Neuronal stem cell (in vitro differentiated cells): ENCODE measurements around the gene IARS2.
A peak's percentile ranks its signal among the peaks of the same experiment; 100 is the strongest.

Experiments
- DNase-seq: peaks from one replicate; pipeline ENCODE4 v3.0.0-alpha.2; 2013; ENCODE audit warnings: low spot score
- H2AFZ ChIP-seq: one replicate; pipeline ENCODE4 v1.6.1; 2013; ENCODE audit warnings: mild to moderate bottlenecking, low read length, inconsistent platforms
- H2AK5ac ChIP-seq: 2 replicates; pipeline ENCODE4 v1.6.1; 2013; ENCODE audit warnings: low read depth, mild to moderate bottlenecking, inconsistent platforms, low read length, moderate library complexity, mixed read lengths
- H2BK120ac ChIP-seq: 2 replicates; pipeline ENCODE4 v1.6.1; 2013; ENCODE audit warnings: low read depth, mild to moderate bottlenecking, inconsistent platforms, low read length, moderate library complexity, mixed read lengths
- H2BK12ac ChIP-seq: one replicate; pipeline ENCODE4 v1.6.1; 2013; ENCODE audit warnings: low read length, inconsistent platforms
- H2BK15ac ChIP-seq: 2 replicates; pipeline ENCODE4 v1.6.1; 2013; ENCODE audit warnings: mild to moderate bottlenecking, low read length, inconsistent platforms, mixed read lengths
- H2BK5ac ChIP-seq: one replicate; pipeline ENCODE4 v1.6.1; 2013; ENCODE audit warnings: inconsistent platforms, mild to moderate bottlenecking, low read length, moderate library complexity
- H3K14ac ChIP-seq: one replicate; pipeline ENCODE4 v1.6.1; 2013; ENCODE audit warnings: low read length, inconsistent platforms
- H3K18ac ChIP-seq: 2 replicates; pipeline ENCODE4 v1.6.1; 2013; ENCODE audit warnings: low read length, inconsistent platforms
- H3K23ac ChIP-seq: 2 replicates; pipeline ENCODE4 v1.6.1; 2013; ENCODE audit warnings: low read depth, mild to moderate bottlenecking, mixed read lengths, low read length, inconsistent platforms; ENCODE audit not compliant: poor library complexity
- H3K27ac ChIP-seq: replicated peaks from 3 replicates; pipeline ENCODE4 v1.5.1; 2013; ENCODE audit warnings: low read length, inconsistent platforms
- H3K27me3 ChIP-seq, 3 experiments: 2 replicates each; pipeline ENCODE4 v1.6.1; 2013; ENCODE audit warnings: low read length in 3 of 3, mild to moderate bottlenecking in 2 of 3, inconsistent platforms in 1 of 3, low read depth in 1 of 3, mixed read lengths in 1 of 3, moderate library complexity in 1 of 3; ENCODE audit not compliant: control insufficient read depth in 3 of 3, insufficient read depth in 3 of 3
- H3K36me3 ChIP-seq, 2 donors: replicated peaks in 1 of 2; 2 replicates each; pipeline ENCODE4 v1.6.1; 2013; ENCODE audit warnings: low read length in 2 of 2; ENCODE audit not compliant: control insufficient read depth in 2 of 2, insufficient read depth in 2 of 2
- H3K4ac ChIP-seq: 2 replicates; pipeline ENCODE4 v1.6.1; 2013; ENCODE audit warnings: inconsistent platforms, mild to moderate bottlenecking, low read length, moderate library complexity
- H3K4me1 ChIP-seq, 2 donors: 1 replicate in 1 of 2; 2 replicates in 1 of 2; pipeline ENCODE4 v1.6.1; 2013; ENCODE audit warnings: low read length in 2 of 2, low read depth in 1 of 2; ENCODE audit not compliant: control insufficient read depth in 2 of 2, insufficient read depth in 1 of 2
- H3K4me2 ChIP-seq: one replicate; pipeline ENCODE4 v1.6.1; 2013; ENCODE audit warnings: mild to moderate bottlenecking, low read length, inconsistent platforms; ENCODE audit not compliant: insufficient read depth, poor library complexity, severe bottlenecking
- H3K4me3 ChIP-seq, 2 donors: 2 replicates each; pipeline ENCODE4 v1.5.1; 2013; ENCODE audit warnings: low read length in 2 of 2, mild to moderate bottlenecking in 2 of 2, inconsistent platforms in 1 of 2, moderate library complexity in 1 of 2
- H3K79me1 ChIP-seq: one replicate; pipeline ENCODE4 v1.6.1; 2013; ENCODE audit warnings: low read depth, mild to moderate bottlenecking, inconsistent platforms, low read length, moderate library complexity
- H3K9ac ChIP-seq: one replicate; pipeline ENCODE4 v1.6.1; 2013; ENCODE audit warnings: mild to moderate bottlenecking, low read depth, low read length, inconsistent platforms; ENCODE audit not compliant: poor library complexity
- H3K9me3 ChIP-seq, 2 donors: replicated peaks in 1 of 2; 2 replicates each; pipeline versions ENCODE3 to v1.6.1; 2013; ENCODE audit warnings: low read length in 2 of 2, mild to moderate bottlenecking in 2 of 2, inconsistent platforms in 1 of 2, low read depth in 1 of 2, mixed read lengths in 1 of 2, moderate library complexity in 1 of 2; ENCODE audit not compliant: control insufficient read depth in 2 of 2, insufficient read depth in 1 of 2
- H4K8ac ChIP-seq: one replicate; pipeline ENCODE4 v1.6.1; 2013; ENCODE audit warnings: low read depth, mild to moderate bottlenecking, inconsistent platforms, low read length, moderate library complexity
- H4K91ac ChIP-seq: one replicate; pipeline ENCODE4 v1.6.1; 2013; ENCODE audit warnings: low read length, low read depth, mild to moderate bottlenecking, inconsistent platforms; ENCODE audit not compliant: poor library complexity
- WGBS, 2 donors: extraction: QIAGEN DNeasy Blood & Tissue Kit; methylation state at CpG; one replicate each; pipeline ENCODE4 v1.1.7; 2013; ENCODE audit warnings: missing lambda C conversion rate in 2 of 2, mixed read lengths in 1 of 2; ENCODE audit not compliant: insufficient read length in 2 of 2, insufficient replicate concordance in 1 of 2; ENCODE audit errors: extremely low coverage in 2 of 2; 5-methylcytosine and 5-hydroxymethylcytosine counted together

Gene IARS2

DNA sequence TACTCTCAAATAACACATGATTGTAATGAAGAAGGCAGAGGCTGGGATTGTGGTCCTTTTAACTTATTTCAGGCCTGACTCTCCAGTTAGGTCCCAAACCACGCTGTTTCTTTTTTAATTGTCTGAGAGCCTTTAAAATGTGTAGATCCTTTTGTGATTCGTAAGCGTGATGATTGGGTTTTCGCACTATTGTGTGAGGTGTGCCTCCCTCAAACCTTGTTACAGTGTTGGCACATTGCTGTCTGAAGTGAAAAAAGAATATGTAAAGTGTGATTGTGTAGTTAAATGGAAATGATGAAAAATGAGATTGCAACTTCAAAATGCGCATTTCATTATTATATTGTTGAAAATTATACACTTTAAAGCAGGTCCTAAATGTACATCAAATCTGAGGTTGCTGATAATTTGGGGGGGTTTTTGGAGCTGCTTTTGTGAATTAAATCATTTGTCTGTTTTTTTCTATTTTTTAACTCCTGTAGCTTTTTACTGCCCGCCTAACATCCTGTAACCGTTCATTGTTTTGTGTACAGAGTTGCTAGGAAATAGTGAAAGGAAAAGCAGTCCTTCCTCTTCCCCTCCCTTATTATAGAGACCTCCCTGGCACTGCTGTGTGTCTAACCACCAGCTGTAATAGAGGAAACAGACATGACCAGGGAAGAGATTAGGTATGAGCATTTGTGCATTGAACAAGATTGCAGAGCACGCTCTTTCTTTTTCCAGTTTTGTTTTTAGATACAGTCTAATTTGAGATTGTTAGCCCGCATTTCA, 43.3 kb downstream of the IARS2 start:
- H3K18ac ChIP-seq, result no peak overlapping the region
- H3K27me3 ChIP-seq, result no peaks in the 10 kb centered on the region
- H3K79me1 ChIP-seq, result no peaks in the 10 kb centered on the region
- no CpG with 5 or more reads among the region's 9 CpGs for WGBS, 2 donors
- no peak overlapping the region for H3K27ac ChIP-seq
- H3K14ac ChIP-seq, result no peak overlapping the region
- H3K36me3 ChIP-seq, result peaks cover 16 to 90% of the 10 kb centered on the region in 2 donors
- H3K4ac ChIP-seq, result no peak overlapping the region
- no peaks in the 10 kb centered on the region for H3K9me3 ChIP-seq
- H2BK120ac ChIP-seq, result no peak overlapping the region
- no peak overlapping the region for H2BK5ac ChIP-seq
- no peak overlapping the region for H2AK5ac ChIP-seq
- no peak overlapping the region for H3K23ac ChIP-seq
- no peak overlapping the region for H3K9ac ChIP-seq
- H4K91ac ChIP-seq, result no peak overlapping the region
- no peak overlapping the region for H2AFZ ChIP-seq
- H4K8ac ChIP-seq, result no peak overlapping the region
- H3K4me1 ChIP-seq, result peaks cover 0 to 11% of the 10 kb centered on the region in 2 donors
- H2BK12ac ChIP-seq, result no peak overlapping the region
- H3K4me2 ChIP-seq, result no peak overlapping the region
- H2BK15ac ChIP-seq, result no peak overlapping the region
- DNase-seq, result no peak
- no peak overlapping the region for H3K4me3 ChIP-seq

DNA sequence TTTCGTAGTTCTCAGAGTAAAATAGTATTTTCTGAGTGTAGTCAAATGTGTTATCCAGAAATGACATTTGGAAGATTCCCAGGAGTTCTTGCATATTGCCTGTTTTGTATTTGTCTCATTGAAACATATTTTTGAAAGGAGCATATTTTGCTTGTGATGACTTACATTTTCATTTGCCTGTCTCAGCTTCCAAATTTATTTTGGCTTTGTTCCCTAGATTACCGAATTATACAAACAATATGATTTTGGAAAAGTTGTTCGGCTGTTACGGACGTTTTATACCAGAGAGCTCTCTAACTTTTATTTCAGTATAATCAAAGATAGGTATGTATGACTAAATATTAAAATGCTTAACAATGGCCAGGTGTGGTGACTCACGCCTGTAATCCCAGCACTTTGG, 46.0 kb downstream of the IARS2 start:
- Histone ChIP-seq H2BK15ac (no peak overlapping the region), H3K27me3 (no peaks in the 10 kb centered on the region), H3K18ac (no peak overlapping the region), H3K9me3 (no peaks in the 10 kb centered on the region), H2AK5ac (no peak overlapping the region), H4K91ac (no peak overlapping the region), H3K27ac (no peak overlapping the region), H3K9ac (no peak overlapping the region), H2AFZ (no peak overlapping the region), H2BK12ac (no peak overlapping the region), H3K4me3 (no peak overlapping the region), H3K4me1 (peaks cover 0 to 11% of the 10 kb centered on the region in 2 donors), H4K8ac (no peak overlapping the region), H3K4ac (no peak overlapping the region), H3K36me3 (peaks cover 11 to 90% of the 10 kb centered on the region in 2 donors), H2BK120ac (no peak overlapping the region), H3K4me2 (no peak overlapping the region), H3K79me1 (no peaks in the 10 kb centered on the region), H3K23ac (no peak overlapping the region), H2BK5ac (no peak overlapping the region), H3K14ac (no peak overlapping the region)
- WGBS, 2 donors, result no CpG with 5 or more reads among the region's 6 CpGs
- DNase-seq, result no peak

DNA sequence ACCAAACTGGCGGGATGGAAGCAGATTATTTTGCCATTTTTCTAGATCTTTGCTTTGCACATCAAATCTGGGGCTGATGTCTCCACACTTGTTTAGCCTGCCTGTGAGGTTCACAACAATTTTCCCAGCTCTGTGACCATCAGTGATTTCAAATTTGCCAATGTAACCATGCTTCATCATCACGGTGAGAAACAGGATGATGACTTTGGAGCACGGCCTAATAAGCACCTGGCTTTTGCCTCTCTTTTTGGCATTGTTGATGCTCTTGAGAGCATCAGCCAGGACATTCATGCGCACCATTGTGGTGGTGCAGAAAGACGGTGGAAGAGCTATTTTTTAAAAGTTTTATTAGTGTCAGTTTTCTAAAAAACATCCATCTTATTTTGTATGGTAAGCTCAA, 50.1 kb downstream of the IARS2 start:
- Histone ChIP-seq H2BK5ac (no peak overlapping the region), H3K18ac (no peak overlapping the region), H3K23ac (no peak overlapping the region), H3K27me3 (no peaks in the 10 kb centered on the region), H3K4me1 (no peaks in the 10 kb centered on the region), H3K4me3 (peak overlapping the region in 1 of 2 donors; percentile 41), H3K9me3 (no peaks in the 10 kb centered on the region), H3K4me2 (no peak overlapping the region), H2AK5ac (no peak overlapping the region), H3K79me1 (no peaks in the 10 kb centered on the region), H2BK15ac (no peak overlapping the region), H2AFZ (no peak overlapping the region), H3K14ac (no peak overlapping the region), H3K27ac (no peak overlapping the region), H3K36me3 (peaks cover 7 to 93% of the 10 kb centered on the region in 2 donors), H3K4ac (no peak overlapping the region), H2BK12ac (no peak overlapping the region), H4K91ac (no peak overlapping the region), H4K8ac (no peak overlapping the region), H2BK120ac (no peak overlapping the region), H3K9ac (no peak overlapping the region)
- no peak for DNase-seq
- WGBS, 2 donors, result no CpG with 5 or more reads among the region's 5 CpGs

DNA sequence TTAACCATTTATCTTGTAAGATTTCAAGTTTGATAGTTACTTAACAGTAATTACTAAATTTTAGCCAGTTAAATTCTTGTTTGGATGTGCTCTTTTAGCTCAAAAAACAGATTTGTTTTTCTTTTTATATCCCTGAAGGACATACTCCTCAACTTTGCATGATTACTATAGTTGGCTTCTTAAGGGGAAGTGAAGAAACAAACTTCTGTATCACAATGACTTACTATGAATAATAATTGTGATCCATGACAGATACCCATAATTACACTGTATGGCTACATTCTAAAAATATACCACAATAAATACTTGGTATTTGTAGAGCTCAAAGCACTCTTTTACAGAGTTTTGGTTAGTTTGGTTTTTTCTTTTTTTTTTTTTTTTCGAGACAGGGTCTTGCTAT, 55.8 kb downstream of the IARS2 start:
- Histone ChIP-seq H2BK120ac (no peak overlapping the region), H2BK15ac (no peak overlapping the region), H3K36me3 (peaks cover 5 to 93% of the 10 kb centered on the region in 2 donors), H3K4me2 (no peak overlapping the region), H3K18ac (no peak overlapping the region), H3K79me1 (no peaks in the 10 kb centered on the region), H2AK5ac (no peak overlapping the region), H3K4me3 (no peak overlapping the region), H4K91ac (no peak overlapping the region), H3K27me3 (no peaks in the 10 kb centered on the region), H4K8ac (no peak overlapping the region), H2AFZ (no peak overlapping the region), H3K9ac (no peak overlapping the region), H3K4me1 (peaks cover 2% of the 10 kb centered on the region in 2 donors), H3K23ac (no peak overlapping the region), H3K27ac (no peak overlapping the region), H3K4ac (no peak overlapping the region), H3K9me3 (no peaks in the 10 kb centered on the region), H2BK5ac (no peak overlapping the region), H3K14ac (no peak overlapping the region), H2BK12ac (no peak overlapping the region)
- WGBS, 2 donors, result no CpG with 5 or more reads among the region's 1 CpG
- no peak for DNase-seq
